GM12891 (cell line): ENCODE results near the gene PRMT2.

ENCODE experiments used
- POLR2A ChIP-seq: IDR thresholded peaks from 2 replicates; pipeline ENCODE4 v1.6.1; 2011; ENCODE audit warnings: low read depth, low read length, control low read depth
- POLR2AphosphoS5 ChIP-seq: IDR thresholded peaks from 2 replicates; pipeline ENCODE4 v1.6.1; 2011; ENCODE audit warnings: low read depth, low read length, control low read depth

DNA sequence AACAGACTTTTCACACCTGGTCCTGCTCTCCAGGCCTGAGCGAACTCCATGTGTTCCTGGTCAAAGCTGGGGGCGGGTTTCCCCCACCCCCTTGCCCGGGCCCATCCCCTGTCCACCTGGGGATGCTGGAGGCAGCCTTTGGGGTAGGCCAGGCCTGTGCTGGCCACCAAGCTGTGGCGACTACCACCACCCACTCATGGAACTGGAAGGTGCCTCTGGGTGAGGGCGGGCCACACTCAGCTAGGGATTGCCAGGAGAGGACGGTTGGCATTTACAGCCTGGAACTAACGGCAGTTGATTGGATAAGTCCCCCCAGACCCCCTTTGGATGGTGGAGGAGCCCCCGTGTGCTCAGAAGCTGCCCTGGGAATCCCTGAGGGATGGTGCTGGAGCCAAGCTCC is 38.4 kb upstream of the PRMT2 start:
- TF ChIP-seq POLR2A (no peak), POLR2AphosphoS5 (no peak)
